B cell (primary cell): ENCODE data around the gene PPP1R7. TPM values are rescaled to one million over a fixed set of nuclear protein-coding genes. Genes with fewer than 3 reads are reported as not detected.
A peak's percentile ranks its signal among the peaks of the same experiment; 100 is the strongest.

ENCODE experiments used
- ATAC-seq: fragments of 200-7000 bp; cut with Tn5 transposase; one replicate; pipeline ENCODE4 v1.10.0; 2021; ENCODE audit warnings: low read depth, mild to moderate bottlenecking, moderate number of reproducible peaks, moderate library complexity
- CTCF ChIA-PET: fragments of 350-600 bp; sonication (Branson Sonifier 250); formaldehyde crosslinking; loops from one replicate; lab custom pipeline; 2021; ENCODE audit warnings: antibody characterized with exemption, inconsistent platforms; lab: Charles Lee
- POLR2A ChIA-PET: fragments of 350-600 bp; sonication (Branson Sonifier 250); formaldehyde crosslinking; loops from one replicate; lab custom pipeline; 2021; ENCODE audit warnings: antibody characterized with exemption; lab: Charles Lee
- DNase-seq: peaks from one replicate; pipeline ENCODE4 v3.0.0; 2013
- H2AFZ ChIP-seq: 2 replicates; pipeline ENCODE4 v1.6.1; 2012; ENCODE audit warnings: mild to moderate bottlenecking, low read depth, low read length; ENCODE audit not compliant: insufficient read depth, poor library complexity, severe bottlenecking
- H3K27ac ChIP-seq, 2 donors: 1 replicate in 1 of 2; 2 replicates in 1 of 2; pipeline ENCODE4 v1.5.1; 2012 to 2013; ENCODE audit warnings: low read length in 2 of 2, mild to moderate bottlenecking in 2 of 2, moderate library complexity in 1 of 2
- H3K27me3 ChIP-seq, 4 experiments: fragments of 200-600 bp in 1 of 4; sonication (generic) in 1 of 4; replicated peaks in 1 of 4; 1 replicate in 2 of 4; 2 replicates in 2 of 4; pipeline versions ENCODE4 v1.6.1 to v1.7.0; 2013 to 2016; ENCODE audit warnings: low read length in 3 of 4, mild to moderate bottlenecking in 2 of 4, mixed read lengths in 1 of 4, moderate library complexity in 1 of 4; ENCODE audit not compliant: insufficient read depth in 4 of 4, control insufficient read depth in 3 of 4; ENCODE audit errors: control extremely low read depth in 1 of 4
- H3K36me3 ChIP-seq, 2 experiments: replicated peaks in 1 of 2; 1 replicate in 1 of 2; 2 replicates in 1 of 2; pipeline versions ENCODE4 v1.6.1 to v1.7.1; 2013; ENCODE audit warnings: low read length in 1 of 2; ENCODE audit not compliant: insufficient read depth in 2 of 2, control insufficient read depth in 1 of 2; ENCODE audit errors: control extremely low read depth in 1 of 2, extremely low read depth in 1 of 2
- H3K4me1 ChIP-seq, 2 donors: fragments of 200-600 bp in 1 of 2; sonication (generic) in 1 of 2; 1 replicate in 1 of 2; 2 replicates in 1 of 2; pipeline versions ENCODE4 v1.5.1 to v1.6.1; 2013 to 2017; ENCODE audit warnings: low read length in 2 of 2; ENCODE audit not compliant: control insufficient read depth in 2 of 2, insufficient read depth in 2 of 2
- H3K4me2 ChIP-seq: replicated peaks from 2 replicates; pipeline ENCODE3; 2012; ENCODE audit warnings: mild to moderate bottlenecking, low read depth, low read length; ENCODE audit not compliant: poor library complexity, severe bottlenecking
- H3K4me3 ChIP-seq, 5 experiments: fragments of 200-600 bp in 1 of 5; sonication (generic) in 1 of 5; 1 replicate in 3 of 5; 2 replicates in 2 of 5; pipeline versions ENCODE4 v1.5.1 to v1.7.0; 2011 to 2016; ENCODE audit warnings: low read length in 4 of 5, mild to moderate bottlenecking in 4 of 5, low read depth in 2 of 5, control low read depth in 1 of 5, moderate library complexity in 1 of 5; ENCODE audit not compliant: insufficient read depth in 1 of 5; ENCODE audit errors: control extremely low read depth in 1 of 5, extremely low read depth in 1 of 5
- H3K79me2 ChIP-seq: fragments of 200-600 bp; sonication (generic); one replicate; pipeline ENCODE4 v1.6.0; 2016; ENCODE audit warnings: low read length; ENCODE audit not compliant: control insufficient read depth, insufficient read depth
- H3K9ac ChIP-seq: fragments of 200-600 bp; sonication (generic); 2 replicates; pipeline ENCODE4 v1.6.1; 2017; ENCODE audit warnings: mild to moderate bottlenecking, low read length, moderate library complexity
- H3K9me3 ChIP-seq, 3 donors: one replicate each; pipeline versions ENCODE4 v1.6.1 to v1.7.1; 2013; ENCODE audit warnings: low read length in 2 of 3; ENCODE audit not compliant: control insufficient read depth in 2 of 3, insufficient read depth in 1 of 3; ENCODE audit errors: control extremely low read depth in 1 of 3
- H4K20me1 ChIP-seq: 2 replicates; pipeline ENCODE4 v1.6.0; 2012; ENCODE audit warnings: mild to moderate bottlenecking, low read length; ENCODE audit not compliant: insufficient read depth, control insufficient read depth, poor library complexity, severe bottlenecking
- H3K27ac Mint-ChIP-seq: one replicate; pipeline ENCODE4 v1.8.0; 2021; ENCODE audit warnings: mixed read lengths
- H3K27me3 Mint-ChIP-seq: one replicate; pipeline ENCODE4 v1.8.0; 2021; ENCODE audit warnings: mixed read lengths
- H3K4me1 Mint-ChIP-seq: one replicate; pipeline ENCODE4 v1.8.0; 2021; ENCODE audit warnings: mixed read lengths
- H3K4me3 Mint-ChIP-seq: one replicate; pipeline ENCODE4 v1.8.0; 2021; ENCODE audit warnings: mixed read lengths
- H3K9me3 Mint-ChIP-seq: one replicate; pipeline ENCODE4 v1.8.0; 2022; ENCODE audit warnings: mixed read lengths; ENCODE audit not compliant: insufficient read depth
- CTCF ChIP-seq: fragments of 200-600 bp; IDR thresholded peaks from one replicate; pipeline ENCODE4 v1.8.0; 2022; ENCODE audit warnings: antibody characterized with exemption, mild to moderate bottlenecking
- EZH2 ChIP-seq: IDR thresholded peaks from 2 replicates; pipeline ENCODE4 v1.6.1; 2012; ENCODE audit warnings: borderline replicate concordance, low read depth, mild to moderate bottlenecking, moderate library complexity, low read length; ENCODE audit not compliant: insufficient read depth, poor library complexity, severe bottlenecking
- WGBS: methylation state at CpG from one replicate; pipeline ENCODE4 v1.1.5; 2013; ENCODE audit warnings: missing lambda C conversion rate; ENCODE audit not compliant: insufficient coverage; 5-methylcytosine and 5-hydroxymethylcytosine counted together
- intact Hi-C: fragments of 100-400 bp; cut with micrococcal nuclease; formaldehyde crosslinking; loops from one replicate; pipeline ENCODE4 v1.10.0; 2022
- polyA plus RNA-seq: library from polyadenylated mRNA; depleted of rRNA; stranded (reverse); fragments of >200 nt; gene quantifications from 2 replicates; pipeline ENCODE4 v1.2.3, GENCODE V29; 2012
- total RNA-seq, 2 donors: library from RNA; stranded (reverse); fragments of 120-200 nt in 1 of 2; gene quantifications; 1 replicate in 1 of 2; 2 replicates in 1 of 2; pipeline versions ENCODE4 v1.2.3 to v1.2.4, GENCODE V29; 2013 to 2022

Gene PPP1R7
- total and polyA plus RNA-seq, 2 donors (not counting 1 experiment from before 2014, with no cell fraction given), result 37.7 to 50.9 TPM

DNA sequence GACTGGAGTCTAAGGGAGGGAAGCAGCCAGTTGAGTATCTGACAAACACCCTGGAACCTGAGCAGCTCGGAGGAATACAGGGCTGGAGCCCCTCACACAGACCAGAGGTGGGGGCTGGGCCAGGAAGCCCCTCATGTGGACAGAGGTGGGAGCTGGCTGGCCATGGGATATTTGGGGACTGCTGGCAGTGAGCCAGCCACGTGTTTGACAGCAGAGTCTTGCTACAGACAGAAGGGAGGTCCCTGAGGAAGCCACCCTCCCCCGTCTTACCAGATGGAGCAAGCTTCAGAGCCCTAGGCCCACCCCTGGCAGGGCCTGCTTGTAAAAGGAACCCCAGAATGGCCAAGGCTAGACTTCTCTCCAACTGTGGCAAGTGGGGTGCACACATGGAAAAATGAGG is 44.6 kb upstream of the PPP1R7 start:
- H3K27ac ChIP-seq, result no peak overlapping the region
- no peaks in the 10 kb centered on the region for H3K27me3 ChIP-seq
- peaks cover 22% of the 10 kb centered on the region for H3K79me2 ChIP-seq
- H3K36me3 ChIP-seq, result peaks cover 0 to 12% of the 10 kb centered on the region in 2 experiments
- no peak overlapping the region for H3K9ac ChIP-seq
- ChIA-PET CTCF (no interaction called here), POLR2A (no interaction called here)
- Mint-ChIP-seq H3K27ac (no peak overlapping the region), H3K4me3 (no peak overlapping the region), H3K9me3 (no peaks in the 10 kb centered on the region), H3K4me1 (peaks cover 46% of the 10 kb centered on the region), H3K27me3 (no peaks in the 10 kb centered on the region)
- ATAC-seq (no peak), DNase-seq (no peak)
- no peak overlapping the region for H3K4me3 ChIP-seq
- H3K4me1 ChIP-seq, result peaks cover 42 to 59% of the 10 kb centered on the region in 2 donors
- TF ChIP-seq EZH2, result no peak
- no peak for TF ChIP-seq CTCF
- no peak overlapping the region for H3K4me2 ChIP-seq
- intact Hi-C loops, result loop anchor here (10.0 kb wide), 1 partner anchor 541 kb away; the partner anchor contains the start of genes DUSP28 and RNPEPL1
- no peak overlapping the region for H2AFZ ChIP-seq
- peaks cover 0 to 6% (median 0%) of the 10 kb centered on the region in 3 donors for H3K9me3 ChIP-seq
- 65% methylated on average over 3 of the region's 3 CpGs for WGBS
- H4K20me1 ChIP-seq, result peaks cover 6% of the 10 kb centered on the region

DNA sequence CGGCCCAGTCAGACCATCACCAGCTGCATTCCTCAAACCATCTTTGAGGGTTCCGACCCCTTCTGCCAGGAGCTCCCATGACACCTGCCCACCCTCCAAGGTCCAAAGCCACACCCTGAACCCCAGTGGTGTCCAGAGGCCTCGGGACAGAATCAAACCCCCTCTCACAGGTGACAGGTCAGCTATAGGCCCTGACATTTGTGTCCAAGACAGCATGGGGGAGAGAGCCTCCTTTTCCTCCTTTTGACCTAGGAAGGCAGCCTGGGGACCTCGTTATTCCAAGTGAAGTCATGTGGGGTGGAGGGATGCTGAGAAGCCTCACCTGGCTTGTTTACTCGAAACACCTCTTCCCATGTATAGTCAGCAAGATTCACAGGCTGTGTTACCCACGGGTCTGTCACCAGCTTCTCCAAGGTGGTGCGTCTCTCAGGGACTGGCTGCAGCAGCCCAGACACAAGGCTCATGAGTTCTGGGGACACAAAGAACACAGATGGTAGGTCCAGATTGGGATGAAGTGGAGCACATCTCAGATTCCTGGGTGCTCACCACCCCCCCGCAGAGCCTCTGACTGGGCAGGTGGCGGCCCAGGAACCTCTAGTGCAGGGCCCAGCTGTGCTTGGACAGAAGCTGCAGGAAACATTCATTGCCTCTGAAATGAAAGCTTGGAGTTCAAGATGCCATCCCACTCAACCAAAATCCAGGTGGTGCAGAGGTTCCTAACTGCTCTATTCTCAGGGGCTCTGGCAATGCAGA is 43.1 kb upstream of the PPP1R7 start:
- no peak overlapping the region for H2AFZ ChIP-seq
- WGBS, result 87% methylated on average over 5 of the region's 9 CpGs

More for the DNA sequence above, 43.1 kb upstream of the PPP1R7 start:
- Histone ChIP-seq H3K4me3 (no peak overlapping the region), H4K20me1 (no peaks in the 10 kb centered on the region), H3K9me3 (peaks cover 0 to 6% (median 0%) of the 10 kb centered on the region in 3 donors), H3K4me2 (no peak overlapping the region), H3K27me3 (no peaks in the 10 kb centered on the region), H3K36me3 (peaks cover 0 to 9% of the 10 kb centered on the region in 2 experiments), H3K4me1 (peaks cover 43 to 65% of the 10 kb centered on the region in 2 donors), H3K27ac (no peak overlapping the region), H3K79me2 (peaks cover 11% of the 10 kb centered on the region), H3K9ac (no peak overlapping the region)
- DNase-seq (no peak), ATAC-seq (no peak)
- intact Hi-C loops, result loop anchor here (10.0 kb wide), 1 partner anchor 542 kb away; the partner anchor contains the start of genes DUSP28 and RNPEPL1
- H3K4me3 Mint-ChIP-seq, result no peak overlapping the region
- no peaks in the 10 kb centered on the region for H3K27me3 Mint-ChIP-seq
- ChIA-PET CTCF (no interaction called here), POLR2A (no interaction called here)
- H3K9me3 Mint-ChIP-seq, result no peaks in the 10 kb centered on the region
- peak overlapping the region; percentile 97 for H3K27ac Mint-ChIP-seq
- peaks cover 54% of the 10 kb centered on the region for H3K4me1 Mint-ChIP-seq
- TF ChIP-seq EZH2, result no peak
- no peak for TF ChIP-seq CTCF
